ENCODE data around the gene FGF5. TPM values are rescaled to one million over a fixed set of nuclear protein-coding genes. Genes with fewer than 3 reads are reported as not detected.
"Not testable (repeated sequence)": the region's sequence is repeated elsewhere in the genome, so short reads cannot be mapped to it uniquely, and the experiment has no call there.

Gene FGF5
- total RNA-seq, 6 experiments from 2014 or later = 248 to 569 (median 522) TPM

GRCh38 chr4:80240976-80241375 lies 25.5 kb upstream of the FGF5 start:
- no peaks in the 10 kb centered on the region for H3K27me3 Mint-ChIP-seq (ENCODE audit: insufficient read depth)
- no peak for TF ChIP-seq CTCF (IDR thresholded peaks at IDR 0.05)
- H3K27ac Mint-ChIP-seq = no peak overlapping the region
- H3K4me3 Mint-ChIP-seq = no peak overlapping the region
- no peaks in the 10 kb centered on the region for H3K36me3 Mint-ChIP-seq (ENCODE audit: low read depth)
- H3K9me3 Mint-ChIP-seq = no peaks in the 10 kb centered on the region
- H3K4me1 Mint-ChIP-seq (ENCODE audit: low read depth) = peaks cover 7% of the 10 kb centered on the region
- no peak for DNase-seq

- no peaks in the 10 kb centered on the region for H3K27me3 Mint-ChIP-seq (ENCODE audit: insufficient read depth)
- DNase-seq = no peak
- no peaks in the 10 kb centered on the region; the same call in 1 of the 2 replicates for H3K36me3 Mint-ChIP-seq (ENCODE audit: low read depth)
- no peak for TF ChIP-seq CTCF (IDR thresholded peaks at IDR 0.05)
- no peaks in the 10 kb centered on the region for H3K9me3 Mint-ChIP-seq
- no peak overlapping the region for H3K4me3 Mint-ChIP-seq
- H3K27ac Mint-ChIP-seq = no peak overlapping the region
- peaks cover 12% of the 10 kb centered on the region for H3K4me1 Mint-ChIP-seq (ENCODE audit: low read depth)
Measured at GRCh38 chr4:80243274-80244018, 23.0 kb upstream of the FGF5 start.

- not testable (repeated sequence) for H3K36me3 Mint-ChIP-seq (ENCODE audit: low read depth); DNase-seq; H3K27me3 Mint-ChIP-seq (ENCODE audit: insufficient read depth); H3K9me3 Mint-ChIP-seq; H3K4me3 Mint-ChIP-seq; H3K27ac Mint-ChIP-seq
- peaks cover 41% of the 10 kb centered on the region for H3K4me1 Mint-ChIP-seq (ENCODE audit: low read depth)
Measured at GRCh38 chr4:80247484-80247883, 19.0 kb upstream of the FGF5 start.

- DNase-seq = no peak
- no peak overlapping the region; the same call in 1 of the 2 replicates for H3K27ac Mint-ChIP-seq
- no peaks in the 10 kb centered on the region for H3K27me3 Mint-ChIP-seq (ENCODE audit: insufficient read depth)
- H3K4me1 Mint-ChIP-seq (ENCODE audit: low read depth) = peaks cover 49% of the 10 kb centered on the region
- H3K9me3 Mint-ChIP-seq = no peaks in the 10 kb centered on the region
- no peaks in the 10 kb centered on the region; the same call in 1 of the 2 replicates for H3K36me3 Mint-ChIP-seq (ENCODE audit: low read depth)
- peak overlapping the region; percentile 25; the same call in 1 of the 2 replicates for H3K4me3 Mint-ChIP-seq
- TF ChIP-seq CTCF (IDR thresholded peaks at IDR 0.05) = no peak
Measured at GRCh38 chr4:80249144-80249543, 17.3 kb upstream of the FGF5 start.

GRCh38 chr4:80252427-80252826 lies 14.0 kb upstream of the FGF5 start:
- Mint-ChIP-seq H3K4me1 (ENCODE audit: low read depth) (peaks cover 82% of the 10 kb centered on the region), H3K27ac (peak overlapping the region; percentile 59; the same call in 1 of the 2 replicates), H3K9me3 (no peaks in the 10 kb centered on the region), H3K27me3 (ENCODE audit: insufficient read depth) (no peaks in the 10 kb centered on the region), H3K4me3 (no peak overlapping the region), H3K36me3 (ENCODE audit: low read depth) (peaks cover 5% of the 10 kb centered on the region; the same call in 1 of the 2 replicates)
- TF ChIP-seq CTCF (IDR thresholded peaks at IDR 0.05) = no peak
- no peak for DNase-seq

GRCh38 chr4:80252953-80253352 lies 13.5 kb upstream of the FGF5 start:
- Mint-ChIP-seq H3K4me3 (no peak overlapping the region), H3K27me3 (ENCODE audit: insufficient read depth) (no peaks in the 10 kb centered on the region), H3K4me1 (ENCODE audit: low read depth) (peaks cover 85% of the 10 kb centered on the region), H3K36me3 (ENCODE audit: low read depth) (peaks cover 5% of the 10 kb centered on the region; the same call in 1 of the 2 replicates), H3K27ac (peak overlapping the region; percentile 17; the same call in 1 of the 2 replicates), H3K9me3 (no peaks in the 10 kb centered on the region)
- TF ChIP-seq CTCF (IDR thresholded peaks at IDR 0.05) = no peak
- DNase-seq = no peak
